Ovary (tissue), 3 donors: ENCODE data around the gene ASAP2.
"Not testable (repeated sequence)": the region's sequence is repeated elsewhere in the genome, so short reads cannot be mapped to it uniquely, and the experiment has no call there.

ENCODE experiments used
- EP300 ChIP-seq: sonication (generic); formaldehyde crosslinking; IDR thresholded peaks from one replicate; pipeline ENCODE4 v1.6.1; 2017; ENCODE audit warnings: antibody characterized with exemption
- POLR2A ChIP-seq: fragments of 450-650 bp; IDR thresholded peaks from one replicate; pipeline ENCODE4 v1.6.1; 2017; ENCODE audit warnings: antibody characterized with exemption, mild to moderate bottlenecking, moderate library complexity
- TF ChIP-seq, protein P1 (sequence below), 3 donors: fragments of 450-650 bp in 2 of 3; fragments of 200-600 bp in 1 of 3; IDR thresholded peaks; one replicate each; pipeline versions ENCODE4 v1.5.1 to v1.8.0; 2016 to 2022; ENCODE audit warnings: antibody characterized with exemption in 3 of 3, mild to moderate bottlenecking in 1 of 3
- donor health status: DM: no; HTN: no; CAD: no.

GRCh38 chr2:9267286-9267685, 60.7 kb downstream of the ASAP2 start:
- TF ChIP-seq, protein P1, sequence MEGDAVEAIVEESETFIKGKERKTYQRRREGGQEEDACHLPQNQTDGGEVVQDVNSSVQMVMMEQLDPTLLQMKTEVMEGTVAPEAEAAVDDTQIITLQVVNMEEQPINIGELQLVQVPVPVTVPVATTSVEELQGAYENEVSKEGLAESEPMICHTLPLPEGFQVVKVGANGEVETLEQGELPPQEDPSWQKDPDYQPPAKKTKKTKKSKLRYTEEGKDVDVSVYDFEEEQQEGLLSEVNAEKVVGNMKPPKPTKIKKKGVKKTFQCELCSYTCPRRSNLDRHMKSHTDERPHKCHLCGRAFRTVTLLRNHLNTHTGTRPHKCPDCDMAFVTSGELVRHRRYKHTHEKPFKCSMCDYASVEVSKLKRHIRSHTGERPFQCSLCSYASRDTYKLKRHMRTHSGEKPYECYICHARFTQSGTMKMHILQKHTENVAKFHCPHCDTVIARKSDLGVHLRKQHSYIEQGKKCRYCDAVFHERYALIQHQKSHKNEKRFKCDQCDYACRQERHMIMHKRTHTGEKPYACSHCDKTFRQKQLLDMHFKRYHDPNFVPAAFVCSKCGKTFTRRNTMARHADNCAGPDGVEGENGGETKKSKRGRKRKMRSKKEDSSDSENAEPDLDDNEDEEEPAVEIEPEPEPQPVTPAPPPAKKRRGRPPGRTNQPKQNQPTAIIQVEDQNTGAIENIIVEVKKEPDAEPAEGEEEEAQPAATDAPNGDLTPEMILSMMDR (IDR thresholded peaks at IDR 0.05) = not testable (repeated sequence)
- TF ChIP-seq POLR2A, EP300: not testable (repeated sequence)
